GM18526 (cell line): ENCODE results near the gene RAB29.

ENCODE experiments used
- POLR2A ChIP-seq: IDR thresholded peaks from 3 replicates; pipeline ENCODE4 v1.6.1; 2011; ENCODE audit not compliant: insufficient read length; ENCODE audit errors: extremely low read depth

RAB29 gene

DNA sequence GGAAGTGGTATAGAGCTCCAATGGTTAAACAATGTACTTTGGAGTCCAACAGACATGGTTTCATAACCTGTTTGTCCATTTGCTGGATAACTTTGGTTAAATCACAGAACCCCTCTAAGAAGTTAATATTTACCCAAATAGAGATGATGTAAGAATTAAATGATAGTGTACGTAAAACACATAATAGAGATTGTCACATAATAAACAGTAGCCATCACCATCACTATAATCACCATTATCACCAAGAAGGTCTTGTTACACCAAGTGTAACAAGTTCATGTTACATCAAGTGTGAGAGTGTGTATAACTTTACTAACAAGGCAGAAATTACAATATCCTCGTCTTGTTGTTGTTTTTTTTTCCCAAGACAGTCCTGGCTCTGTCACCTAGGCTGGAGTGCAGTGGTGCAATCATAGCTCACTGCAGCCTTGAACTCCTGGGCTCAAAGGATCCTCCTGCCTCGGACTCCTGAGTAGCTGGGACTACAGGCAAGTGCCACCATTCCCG is 48.6 kb downstream of the RAB29 start:
- no peak for TF ChIP-seq POLR2A

DNA sequence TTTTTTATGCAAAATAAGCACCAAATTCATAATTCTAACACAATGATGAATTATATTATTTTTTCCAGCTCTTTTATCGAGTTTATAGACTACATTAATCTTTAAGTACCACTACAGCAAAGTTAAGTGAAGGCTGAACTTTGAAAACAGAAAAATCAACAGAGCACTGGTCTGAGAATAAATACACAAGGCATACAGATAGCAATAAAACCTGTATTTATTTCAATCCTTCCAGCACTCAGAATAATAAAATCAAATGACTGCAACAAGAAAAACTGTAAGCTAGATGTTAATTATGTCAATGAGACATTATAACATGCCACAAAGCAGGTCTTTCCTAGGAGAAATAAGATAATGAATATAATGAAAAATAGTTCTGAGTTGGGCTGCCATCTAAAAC is 49.8 kb downstream of the RAB29 start:
- no peak for TF ChIP-seq POLR2A

DNA sequence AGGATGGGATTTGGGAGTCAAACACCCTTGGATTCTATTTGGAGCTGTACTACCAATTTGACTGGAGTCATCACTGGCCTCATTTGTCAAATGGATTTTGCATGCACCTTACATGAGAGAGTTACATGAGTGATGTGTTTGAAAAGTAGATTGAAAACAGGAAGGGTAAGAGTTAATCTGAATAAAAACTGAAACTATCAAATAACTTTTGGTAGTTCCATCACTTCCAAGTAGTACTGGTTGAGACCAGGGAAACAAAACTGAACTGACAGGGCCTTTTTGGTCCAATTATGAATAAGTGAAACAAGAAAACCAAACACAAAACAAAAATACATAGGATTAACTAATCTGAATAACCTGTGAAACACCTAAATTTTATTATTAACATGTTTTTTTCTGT is 55.5 kb downstream of the RAB29 start:
- no peak for TF ChIP-seq POLR2A

DNA sequence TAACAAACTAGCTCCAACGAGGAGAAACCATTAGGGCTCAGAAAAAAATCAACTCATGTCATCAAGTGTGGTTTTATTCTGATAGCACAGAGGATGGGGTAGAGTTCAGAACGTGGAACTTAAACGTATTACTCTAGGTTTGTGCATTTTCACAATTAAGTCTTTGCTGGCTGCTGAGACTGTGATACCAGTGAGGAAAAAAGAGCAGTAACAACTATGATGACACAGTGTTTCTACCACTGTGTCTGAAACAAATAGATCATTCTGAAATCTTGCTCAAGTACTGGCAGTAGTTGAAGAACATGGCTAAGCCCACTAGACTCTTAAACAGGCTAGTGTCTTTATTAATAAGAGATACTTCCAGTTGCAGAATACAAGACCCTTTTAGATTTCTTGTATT is 56.3 kb downstream of the RAB29 start:
- TF ChIP-seq POLR2A: no peak
